ENCODE measurements around the gene TSC22D2.
A peak's percentile ranks its signal among the peaks of the same experiment; 100 is the strongest.

The TSC22D2 gene

GRCh38 chr3:150433347-150433746, 25.2 kb downstream of the TSC22D2 start:
- no peaks in the 10 kb centered on the region for H3K27me3 Mint-ChIP-seq (ENCODE audit: low read depth)

GRCh38 chr3:150434234-150434633, 26.1 kb downstream of the TSC22D2 start:
- no peak for DNase-seq (ENCODE audit: low spot score)
- peaks cover 4% of the 10 kb centered on the region for H3K4me1 Mint-ChIP-seq (ENCODE audit: low read depth)
- peaks cover 7% of the 10 kb centered on the region for H3K36me3 Mint-ChIP-seq (ENCODE audit: low read depth)
- no peak overlapping the region for H3K27ac Mint-ChIP-seq
- H3K27me3 Mint-ChIP-seq (ENCODE audit: low read depth) = no peaks in the 10 kb centered on the region
- H3K9me3 Mint-ChIP-seq = no peaks in the 10 kb centered on the region
- no peak overlapping the region for H3K4me3 Mint-ChIP-seq

More at GRCh38 chr3:150433347-150433746, 25.2 kb downstream of the TSC22D2 start:
- no peak overlapping the region for H3K4me3 Mint-ChIP-seq
- no peaks in the 10 kb centered on the region for H3K9me3 Mint-ChIP-seq
- no peak overlapping the region for H3K27ac Mint-ChIP-seq
- H3K36me3 Mint-ChIP-seq (ENCODE audit: low read depth) = peaks cover 10% of the 10 kb centered on the region
- H3K4me1 Mint-ChIP-seq (ENCODE audit: low read depth) = peaks cover 4% of the 10 kb centered on the region
- no peak for DNase-seq (ENCODE audit: low spot score)

- no peak overlapping the region for H3K27ac Mint-ChIP-seq
- H3K4me3 Mint-ChIP-seq = no peak overlapping the region
- no peak for DNase-seq (ENCODE audit: low spot score)
- H3K9me3 Mint-ChIP-seq = no peaks in the 10 kb centered on the region
- H3K36me3 Mint-ChIP-seq (ENCODE audit: low read depth) = peaks cover 4% of the 10 kb centered on the region
- H3K27me3 Mint-ChIP-seq (ENCODE audit: low read depth) = no peaks in the 10 kb centered on the region
- H3K4me1 Mint-ChIP-seq (ENCODE audit: low read depth) = no peaks in the 10 kb centered on the region
Measured at GRCh38 chr3:150436161-150436560, 28.1 kb downstream of the TSC22D2 start.

GRCh38 chr3:150439657-150440056, 31.6 kb downstream of the TSC22D2 start:
- H3K4me3 Mint-ChIP-seq = no peak overlapping the region
- DNase-seq (ENCODE audit: low spot score) = no peak
- peaks cover 4% of the 10 kb centered on the region for H3K4me1 Mint-ChIP-seq (ENCODE audit: low read depth)
- H3K36me3 Mint-ChIP-seq (ENCODE audit: low read depth) = peaks cover 18% of the 10 kb centered on the region
- H3K27me3 Mint-ChIP-seq (ENCODE audit: low read depth) = no peaks in the 10 kb centered on the region
- H3K9me3 Mint-ChIP-seq = no peaks in the 10 kb centered on the region
- no peak overlapping the region for H3K27ac Mint-ChIP-seq

- Mint-ChIP-seq H3K36me3 (ENCODE audit: low read depth) (peaks cover 20% of the 10 kb centered on the region), H3K4me1 (ENCODE audit: low read depth) (peaks cover 15% of the 10 kb centered on the region), H3K27me3 (ENCODE audit: low read depth) (no peaks in the 10 kb centered on the region), H3K4me3 (no peak overlapping the region), H3K27ac (no peak overlapping the region), H3K9me3 (no peaks in the 10 kb centered on the region)
- no peak for DNase-seq (ENCODE audit: low spot score)
Measured at GRCh38 chr3:150443331-150443741, 35.2 kb downstream of the TSC22D2 start.

GRCh38 chr3:150444371-150444770, 36.3 kb downstream of the TSC22D2 start:
- H3K27ac Mint-ChIP-seq = no peak overlapping the region
- DNase-seq (ENCODE audit: low spot score) = no peak
- H3K4me1 Mint-ChIP-seq (ENCODE audit: low read depth) = peaks cover 18% of the 10 kb centered on the region
- no peak overlapping the region for H3K4me3 Mint-ChIP-seq
- H3K27me3 Mint-ChIP-seq (ENCODE audit: low read depth) = no peaks in the 10 kb centered on the region
- peaks cover 20% of the 10 kb centered on the region for H3K36me3 Mint-ChIP-seq (ENCODE audit: low read depth)
- H3K9me3 Mint-ChIP-seq = no peaks in the 10 kb centered on the region

- H3K36me3 Mint-ChIP-seq (ENCODE audit: low read depth) = peaks cover 13% of the 10 kb centered on the region
- H3K9me3 Mint-ChIP-seq = no peaks in the 10 kb centered on the region
- H3K27ac Mint-ChIP-seq = no peak overlapping the region
- no peak overlapping the region for H3K4me3 Mint-ChIP-seq
- no peaks in the 10 kb centered on the region for H3K27me3 Mint-ChIP-seq (ENCODE audit: low read depth)
- no peak for DNase-seq (ENCODE audit: low spot score)
- H3K4me1 Mint-ChIP-seq (ENCODE audit: low read depth) = peaks cover 25% of the 10 kb centered on the region
Measured at GRCh38 chr3:150446470-150446977, 38.4 kb downstream of the TSC22D2 start.

GRCh38 chr3:150447084-150447483, 39.0 kb downstream of the TSC22D2 start:
- peaks cover 7% of the 10 kb centered on the region for H3K36me3 Mint-ChIP-seq (ENCODE audit: low read depth)
- DNase-seq (ENCODE audit: low spot score) = no peak
- H3K27ac Mint-ChIP-seq = no peak overlapping the region
- H3K27me3 Mint-ChIP-seq (ENCODE audit: low read depth) = no peaks in the 10 kb centered on the region
- H3K4me3 Mint-ChIP-seq = no peak overlapping the region
- H3K4me1 Mint-ChIP-seq (ENCODE audit: low read depth) = peaks cover 25% of the 10 kb centered on the region
- no peaks in the 10 kb centered on the region for H3K9me3 Mint-ChIP-seq

GRCh38 chr3:150447631-150448465, 39.8 kb downstream of the TSC22D2 start:
- H3K27ac Mint-ChIP-seq = no peak overlapping the region
- peaks cover 25% of the 10 kb centered on the region for H3K4me1 Mint-ChIP-seq (ENCODE audit: low read depth)
- H3K36me3 Mint-ChIP-seq (ENCODE audit: low read depth) = peaks cover 6% of the 10 kb centered on the region
- no peaks in the 10 kb centered on the region for H3K9me3 Mint-ChIP-seq
- DNase-seq (ENCODE audit: low spot score) = no peak
- no peak overlapping the region for H3K4me3 Mint-ChIP-seq
- no peaks in the 10 kb centered on the region for H3K27me3 Mint-ChIP-seq (ENCODE audit: low read depth)

GRCh38 chr3:150449169-150449721, 41.1 kb downstream of the TSC22D2 start:
- peaks cover 25% of the 10 kb centered on the region for H3K4me1 Mint-ChIP-seq (ENCODE audit: low read depth)
- H3K4me3 Mint-ChIP-seq = no peak overlapping the region
- DNase-seq (ENCODE audit: low spot score) = no peak
- H3K27me3 Mint-ChIP-seq (ENCODE audit: low read depth) = no peaks in the 10 kb centered on the region
- H3K27ac Mint-ChIP-seq = no peak overlapping the region
- peaks cover 4% of the 10 kb centered on the region for H3K36me3 Mint-ChIP-seq (ENCODE audit: low read depth)
- H3K9me3 Mint-ChIP-seq = no peaks in the 10 kb centered on the region

- peaks cover 25% of the 10 kb centered on the region for H3K4me1 Mint-ChIP-seq (ENCODE audit: low read depth)
- H3K36me3 Mint-ChIP-seq (ENCODE audit: low read depth) = peaks cover 4% of the 10 kb centered on the region
- no peaks in the 10 kb centered on the region for H3K27me3 Mint-ChIP-seq (ENCODE audit: low read depth)
- no peak for DNase-seq (ENCODE audit: low spot score)
- peak overlapping the region; percentile 19 for H3K27ac Mint-ChIP-seq
- H3K4me3 Mint-ChIP-seq = peak overlapping the region; percentile 4
- no peaks in the 10 kb centered on the region for H3K9me3 Mint-ChIP-seq
Measured at GRCh38 chr3:150450916-150451315, 42.8 kb downstream of the TSC22D2 start.

- H3K4me1 Mint-ChIP-seq (ENCODE audit: low read depth) = peaks cover 24% of the 10 kb centered on the region
- H3K36me3 Mint-ChIP-seq (ENCODE audit: low read depth) = peaks cover 1% of the 10 kb centered on the region
- DNase-seq (ENCODE audit: low spot score) = no peak
- H3K27ac Mint-ChIP-seq = no peak overlapping the region
- no peaks in the 10 kb centered on the region for H3K27me3 Mint-ChIP-seq (ENCODE audit: low read depth)
- H3K4me3 Mint-ChIP-seq = peak overlapping the region; percentile 4
- H3K9me3 Mint-ChIP-seq = no peaks in the 10 kb centered on the region
Measured at GRCh38 chr3:150451329-150452048, 43.4 kb downstream of the TSC22D2 start.

GRCh38 chr3:150453353-150453752, 45.3 kb downstream of the TSC22D2 start:
- H3K27ac Mint-ChIP-seq = no peak overlapping the region
- peaks cover 14% of the 10 kb centered on the region for H3K4me1 Mint-ChIP-seq (ENCODE audit: low read depth)
- H3K4me3 Mint-ChIP-seq = no peak overlapping the region
- no peaks in the 10 kb centered on the region for H3K9me3 Mint-ChIP-seq
- no peaks in the 10 kb centered on the region for H3K27me3 Mint-ChIP-seq (ENCODE audit: low read depth)
- peaks cover 8% of the 10 kb centered on the region for H3K36me3 Mint-ChIP-seq (ENCODE audit: low read depth)
- no peak for DNase-seq (ENCODE audit: low spot score)

- no peaks in the 10 kb centered on the region for H3K9me3 Mint-ChIP-seq
- DNase-seq (ENCODE audit: low spot score) = no peak
- H3K4me1 Mint-ChIP-seq (ENCODE audit: low read depth) = peaks cover 13% of the 10 kb centered on the region
- H3K27ac Mint-ChIP-seq = no peak overlapping the region
- H3K27me3 Mint-ChIP-seq (ENCODE audit: low read depth) = no peaks in the 10 kb centered on the region
- peaks cover 14% of the 10 kb centered on the region for H3K36me3 Mint-ChIP-seq (ENCODE audit: low read depth)
- no peak overlapping the region for H3K4me3 Mint-ChIP-seq
Measured at GRCh38 chr3:150454085-150454484, 46.0 kb downstream of the TSC22D2 start.

Data from T-helper 2 cell treated with Interferon-gamma antibody and Interleukin-4, amounts not matched to agents 5 μg/mL and 100 μg/mL, for 36 hours (primary cell).